ENCODE results near the gene RASGRP1.

DNA sequence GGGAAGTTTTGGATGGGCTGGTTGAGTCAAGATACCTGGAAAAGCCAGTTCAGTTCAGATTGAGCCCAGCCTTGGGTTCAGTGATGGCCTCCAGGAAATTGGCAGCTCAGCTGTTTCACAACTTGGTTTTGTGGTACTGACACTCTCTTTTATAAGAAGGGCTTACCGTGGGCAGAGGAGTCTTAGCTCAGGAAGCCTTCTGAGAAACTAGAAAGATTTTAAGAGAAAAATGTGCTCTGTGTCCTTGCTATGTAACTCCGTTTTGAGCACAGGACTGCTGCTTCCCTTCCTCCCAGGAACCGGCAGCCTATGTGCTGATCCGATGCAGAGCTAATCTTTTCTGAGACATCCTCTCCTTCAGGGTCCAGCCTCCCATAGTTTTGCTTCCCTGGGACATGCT, 46.6 kb upstream of the RASGRP1 start:
- TF ChIP-seq, protein P1, sequence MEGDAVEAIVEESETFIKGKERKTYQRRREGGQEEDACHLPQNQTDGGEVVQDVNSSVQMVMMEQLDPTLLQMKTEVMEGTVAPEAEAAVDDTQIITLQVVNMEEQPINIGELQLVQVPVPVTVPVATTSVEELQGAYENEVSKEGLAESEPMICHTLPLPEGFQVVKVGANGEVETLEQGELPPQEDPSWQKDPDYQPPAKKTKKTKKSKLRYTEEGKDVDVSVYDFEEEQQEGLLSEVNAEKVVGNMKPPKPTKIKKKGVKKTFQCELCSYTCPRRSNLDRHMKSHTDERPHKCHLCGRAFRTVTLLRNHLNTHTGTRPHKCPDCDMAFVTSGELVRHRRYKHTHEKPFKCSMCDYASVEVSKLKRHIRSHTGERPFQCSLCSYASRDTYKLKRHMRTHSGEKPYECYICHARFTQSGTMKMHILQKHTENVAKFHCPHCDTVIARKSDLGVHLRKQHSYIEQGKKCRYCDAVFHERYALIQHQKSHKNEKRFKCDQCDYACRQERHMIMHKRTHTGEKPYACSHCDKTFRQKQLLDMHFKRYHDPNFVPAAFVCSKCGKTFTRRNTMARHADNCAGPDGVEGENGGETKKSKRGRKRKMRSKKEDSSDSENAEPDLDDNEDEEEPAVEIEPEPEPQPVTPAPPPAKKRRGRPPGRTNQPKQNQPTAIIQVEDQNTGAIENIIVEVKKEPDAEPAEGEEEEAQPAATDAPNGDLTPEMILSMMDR (IDR thresholded peaks at IDR 0.05; ENCODE audit: low read length) = no peak
- TF ChIP-seq EZH2 (IDR thresholded peaks at IDR 0.05; ENCODE audit: borderline replicate concordance, low read length) = no peak
